ENCODE data around the gene PRCP.
"Not testable (repeated sequence)": the region's sequence is repeated elsewhere in the genome, so short reads cannot be mapped to it uniquely, and the experiment has no call there.

The PRCP gene

GRCh38 chr11:82929121-82929520 lies 28.9 kb upstream of the PRCP start:
- TF ChIP-seq, protein P1, sequence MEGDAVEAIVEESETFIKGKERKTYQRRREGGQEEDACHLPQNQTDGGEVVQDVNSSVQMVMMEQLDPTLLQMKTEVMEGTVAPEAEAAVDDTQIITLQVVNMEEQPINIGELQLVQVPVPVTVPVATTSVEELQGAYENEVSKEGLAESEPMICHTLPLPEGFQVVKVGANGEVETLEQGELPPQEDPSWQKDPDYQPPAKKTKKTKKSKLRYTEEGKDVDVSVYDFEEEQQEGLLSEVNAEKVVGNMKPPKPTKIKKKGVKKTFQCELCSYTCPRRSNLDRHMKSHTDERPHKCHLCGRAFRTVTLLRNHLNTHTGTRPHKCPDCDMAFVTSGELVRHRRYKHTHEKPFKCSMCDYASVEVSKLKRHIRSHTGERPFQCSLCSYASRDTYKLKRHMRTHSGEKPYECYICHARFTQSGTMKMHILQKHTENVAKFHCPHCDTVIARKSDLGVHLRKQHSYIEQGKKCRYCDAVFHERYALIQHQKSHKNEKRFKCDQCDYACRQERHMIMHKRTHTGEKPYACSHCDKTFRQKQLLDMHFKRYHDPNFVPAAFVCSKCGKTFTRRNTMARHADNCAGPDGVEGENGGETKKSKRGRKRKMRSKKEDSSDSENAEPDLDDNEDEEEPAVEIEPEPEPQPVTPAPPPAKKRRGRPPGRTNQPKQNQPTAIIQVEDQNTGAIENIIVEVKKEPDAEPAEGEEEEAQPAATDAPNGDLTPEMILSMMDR (IDR thresholded peaks at IDR 0.05; ENCODE audit: low read depth, low read length): no peak
- no peak for DNase-seq
- no peaks in the 10 kb centered on the region for H3K4me1 ChIP-seq
- H3K9me3 ChIP-seq: no peaks in the 10 kb centered on the region
- no peaks in the 10 kb centered on the region for H3K27me3 ChIP-seq
- peaks cover 16% of the 10 kb centered on the region for H3K36me3 ChIP-seq
- no peak overlapping the region for H3K4me3 ChIP-seq (ENCODE audit: low read depth, low read length)

GRCh38 chr11:82927264-82927880 lies 27.1 kb upstream of the PRCP start:
- peak; percentile 26 for DNase-seq
- Histone ChIP-seq H3K4me3 (ENCODE audit: low read depth, low read length) (no peak overlapping the region), H3K27me3 (no peaks in the 10 kb centered on the region), H3K9me3 (no peaks in the 10 kb centered on the region), H3K4me1 (peaks cover 3% of the 10 kb centered on the region), H3K36me3 (peaks cover 10% of the 10 kb centered on the region)
- TF ChIP-seq, protein P1 (IDR thresholded peaks at IDR 0.05; ENCODE audit: low read depth, low read length): peak; percentile 88

DNA sequence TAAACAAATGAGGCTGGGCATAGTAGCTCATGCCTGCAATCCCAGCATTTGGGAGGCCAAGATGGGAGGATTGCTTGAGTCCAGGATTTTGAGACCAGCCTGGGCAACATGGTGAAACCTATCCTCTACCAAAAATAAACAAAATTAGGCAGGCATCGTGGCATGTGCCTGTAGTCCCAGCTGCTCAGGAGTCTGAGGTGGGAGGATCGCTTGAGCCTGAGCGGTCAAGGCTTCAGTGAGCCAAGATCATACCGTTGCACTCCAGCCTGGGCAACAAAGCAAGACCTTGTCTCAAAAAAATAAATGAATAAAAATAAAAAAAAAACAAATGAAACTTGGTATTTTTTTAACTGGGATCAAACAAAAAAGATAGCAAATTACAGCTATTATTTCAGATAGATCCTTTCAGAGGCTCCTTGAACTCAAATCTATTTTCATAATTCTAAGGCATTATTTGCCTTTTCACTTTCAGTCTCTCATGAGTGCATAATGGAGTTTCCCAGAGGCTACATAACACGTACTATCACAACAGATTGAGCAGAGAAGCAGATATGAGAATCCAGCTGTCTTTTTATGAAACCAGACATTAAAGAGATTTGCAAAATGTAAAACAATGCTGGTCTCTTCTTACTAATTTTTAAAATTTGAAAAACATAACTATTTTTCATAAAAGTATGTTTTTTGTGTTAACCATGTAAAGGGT lies 24.4 kb upstream of the PRCP start:
- Histone ChIP-seq H3K27me3 (no peaks in the 10 kb centered on the region), H3K4me1 (peaks cover 5% of the 10 kb centered on the region), H3K9me3 (no peaks in the 10 kb centered on the region), H3K36me3 (peaks cover 4% of the 10 kb centered on the region; the same call in 1 of the 2 replicates), H3K4me3 (ENCODE audit: low read depth, low read length) (no peak overlapping the region)
- DNase-seq: no peak
- TF ChIP-seq, protein P1 (IDR thresholded peaks at IDR 0.05; ENCODE audit: low read depth, low read length): no peak

GRCh38 chr11:82922396-82923173 lies 22.4 kb upstream of the PRCP start:
- H3K9me3 ChIP-seq, H3K4me1 ChIP-seq, H3K27me3 ChIP-seq: not testable (repeated sequence)
- Histone ChIP-seq H3K4me3 (ENCODE audit: low read depth, low read length) (peak overlapping the region; percentile 15), H3K36me3 (peaks cover 11% of the 10 kb centered on the region)
- DNase-seq: peak; percentile 55

DNA sequence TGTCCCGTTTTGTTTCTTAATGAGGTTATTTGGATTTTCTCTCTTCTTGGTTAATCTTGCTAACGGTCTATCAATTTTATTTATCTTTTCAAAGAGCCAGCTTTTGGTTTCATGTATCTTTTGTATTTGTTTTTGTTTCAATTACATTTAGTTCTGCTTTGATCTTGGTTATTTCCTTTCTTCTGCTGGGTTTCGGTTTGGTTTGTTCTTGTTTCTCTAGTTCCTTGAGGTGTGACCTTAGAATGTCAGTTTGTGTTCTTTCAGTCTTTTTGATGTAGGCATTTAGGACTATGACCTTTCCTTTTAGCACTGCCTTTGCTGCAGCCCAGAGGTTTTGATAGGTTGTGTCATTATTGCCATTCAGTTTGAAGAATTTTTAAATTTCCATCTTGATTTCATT lies 20.0 kb upstream of the PRCP start:
- H3K9me3 ChIP-seq; H3K4me1 ChIP-seq; DNase-seq; H3K4me3 ChIP-seq (ENCODE audit: low read depth, low read length); H3K27me3 ChIP-seq: not testable (repeated sequence)
- peaks cover 25% of the 10 kb centered on the region for H3K36me3 ChIP-seq

GRCh38 chr11:82919786-82920185 lies 19.6 kb upstream of the PRCP start:
- peaks cover 30% of the 10 kb centered on the region for H3K36me3 ChIP-seq
- DNase-seq; H3K27me3 ChIP-seq; H3K4me1 ChIP-seq; H3K9me3 ChIP-seq; H3K4me3 ChIP-seq (ENCODE audit: low read depth, low read length): not testable (repeated sequence)

GRCh38 chr11:82909015-82909640 lies 8.9 kb upstream of the PRCP start:
- Histone ChIP-seq H3K36me3 (peaks cover 20% of the 10 kb centered on the region), H3K27me3 (no peaks in the 10 kb centered on the region), H3K4me3 (ENCODE audit: low read depth, low read length) (no peak overlapping the region), H3K9me3 (no peaks in the 10 kb centered on the region), H3K4me1 (no peaks in the 10 kb centered on the region)
- TF ChIP-seq, protein P1 (IDR thresholded peaks at IDR 0.05; ENCODE audit: low read depth, low read length): no peak
- DNase-seq: no peak
